Astrocyte (in vitro differentiated cells and primary cell): Measurements from ENCODE around the gene SMAGP. TPM values are rescaled to one million over a fixed set of nuclear protein-coding genes. Genes with fewer than 3 reads are reported as not detected.
"Not testable (repeated sequence)": the region's sequence is repeated elsewhere in the genome, so short reads cannot be mapped to it uniquely, and the experiment has no call there.

Experiments
- DNase-seq: peaks from one replicate; pipeline ENCODE4 v3.0.0-alpha.2; 2010; ENCODE audit warnings: low read depth
- FAIRE-seq: peaks from 2 replicates; lab custom pipeline; 2011; peaks lifted over from hg19 to GRCh38; lab: Jason Lieb, UNC
- H2AFZ ChIP-seq: 2 replicates; pipeline ENCODE4 v1.6.0; 2012; ENCODE audit warnings: low read depth, low read length, inconsistent platforms
- H3K27ac ChIP-seq: 2 replicates; pipeline ENCODE4 v1.5.1; 2011; ENCODE audit warnings: low read depth, low read length, inconsistent platforms
- H3K27me3 ChIP-seq: 2 replicates; pipeline ENCODE4 v1.6.0; 2011; ENCODE audit warnings: low read length, inconsistent platforms; ENCODE audit not compliant: insufficient read depth
- H3K36me3 ChIP-seq: 2 replicates; pipeline ENCODE4 v1.5.1; 2011; ENCODE audit warnings: low read length, inconsistent platforms; ENCODE audit not compliant: insufficient read depth
- H3K4me1 ChIP-seq: 2 replicates; pipeline ENCODE4 v1.5.1; 2011; ENCODE audit warnings: low read length, inconsistent platforms; ENCODE audit not compliant: insufficient read depth
- H3K4me2 ChIP-seq: 2 replicates; pipeline ENCODE4 v1.6.0; 2012; ENCODE audit warnings: low read length, inconsistent platforms
- H3K4me3 ChIP-seq: 2 replicates; pipeline ENCODE4 v1.5.1; 2011; ENCODE audit warnings: low read depth, mild to moderate bottlenecking, low read length, inconsistent platforms; ENCODE audit not compliant: insufficient read depth
- H3K79me2 ChIP-seq: 2 replicates; pipeline ENCODE4 v1.6.0; 2012; ENCODE audit warnings: mild to moderate bottlenecking, low read length, inconsistent platforms; ENCODE audit not compliant: insufficient read depth
- H3K9ac ChIP-seq: 2 replicates; pipeline ENCODE4 v1.6.0; 2012; ENCODE audit warnings: mild to moderate bottlenecking, low read length, inconsistent platforms
- H3K9me3 ChIP-seq: 2 replicates; pipeline ENCODE4 v1.5.1; 2012; ENCODE audit warnings: low read depth, mild to moderate bottlenecking, low read length, inconsistent platforms; ENCODE audit not compliant: insufficient read depth
- H4K20me1 ChIP-seq: 2 replicates; pipeline ENCODE4 v1.6.0; 2012; ENCODE audit warnings: low read length, inconsistent platforms; ENCODE audit not compliant: insufficient read depth
- H3K27ac Mint-ChIP-seq: one replicate; pipeline ENCODE4 v1.8.0; 2021; ENCODE audit warnings: mild to moderate bottlenecking, mixed read lengths; ENCODE audit not compliant: unreplicated experiment
- H3K27me3 Mint-ChIP-seq: one replicate; pipeline ENCODE4 v1.8.0; 2021; ENCODE audit warnings: low read depth, mixed read lengths; ENCODE audit not compliant: unreplicated experiment
- H3K36me3 Mint-ChIP-seq: one replicate; pipeline ENCODE4 v1.8.0; 2021; ENCODE audit warnings: low read depth, mixed read lengths; ENCODE audit not compliant: unreplicated experiment
- H3K4me1 Mint-ChIP-seq: one replicate; pipeline ENCODE4 v1.8.0; 2021; ENCODE audit warnings: low read depth, mixed read lengths; ENCODE audit not compliant: unreplicated experiment
- H3K4me3 Mint-ChIP-seq: one replicate; pipeline ENCODE4 v1.8.0; 2021; ENCODE audit warnings: mild to moderate bottlenecking, moderate library complexity, mixed read lengths; ENCODE audit not compliant: unreplicated experiment
- H3K9me3 Mint-ChIP-seq: one replicate; pipeline ENCODE4 v1.8.0; 2021; ENCODE audit warnings: mild to moderate bottlenecking, mixed read lengths; ENCODE audit not compliant: unreplicated experiment
- CTCF ChIP-seq: IDR thresholded peaks from 2 replicates; pipeline ENCODE4 v1.5.1; 2011; ENCODE audit warnings: low read depth, mild to moderate bottlenecking, inconsistent platforms, low read length, moderate library complexity; ENCODE audit not compliant: insufficient read depth
- EZH2 ChIP-seq: IDR thresholded peaks from 2 replicates; pipeline ENCODE4 v1.6.1; 2012; ENCODE audit warnings: mild to moderate bottlenecking, low read length, inconsistent platforms; ENCODE audit not compliant: insufficient read depth
- total RNA-seq: library from RNA; stranded (reverse); gene quantifications from 2 replicates; pipeline ENCODE4 v1.2.1, GENCODE V29; 2021

Gene SMAGP
- total RNA-seq, 1 donor from 2014 or later: 3.6 TPM

- Histone ChIP-seq H4K20me1 (no peaks in the 10 kb centered on the region), H3K36me3 (no peaks in the 10 kb centered on the region), H3K4me3 (no peak overlapping the region), H3K27ac (no peak overlapping the region), H3K27me3 (no peaks in the 10 kb centered on the region), H3K4me1 (no peaks in the 10 kb centered on the region), H3K4me2 (no peak overlapping the region), H3K79me2 (no peaks in the 10 kb centered on the region), H3K9ac (no peak overlapping the region), H2AFZ (no peak overlapping the region), H3K9me3 (no peaks in the 10 kb centered on the region)
- Mint-ChIP-seq H3K36me3 (no peaks in the 10 kb centered on the region), H3K4me3 (no peak overlapping the region), H3K4me1 (peaks cover 5% of the 10 kb centered on the region), H3K9me3 (no peaks in the 10 kb centered on the region), H3K27ac (no peak overlapping the region), H3K27me3 (peaks cover 3% of the 10 kb centered on the region)
- DNase-seq: no peak
- no peak for FAIRE-seq
- no peak for TF ChIP-seq CTCF
- no peak for TF ChIP-seq EZH2
Measured at GRCh38 chr12:51285843-51286242, 15.6 kb upstream of the SMAGP start.

GRCh38 chr12:51281202-51281924 is 11.1 kb upstream of the SMAGP start:
- TF ChIP-seq EZH2 (no peak), CTCF (no peak)
- H2AFZ ChIP-seq: no peak overlapping the region
- peak overlapping the region; percentile 6 for H3K4me2 ChIP-seq
- no peak for FAIRE-seq
- Mint-ChIP-seq H3K4me1 (peaks cover 5% of the 10 kb centered on the region), H3K4me3 (no peak overlapping the region), H3K27me3 (peaks cover 3% of the 10 kb centered on the region), H3K9me3 (no peaks in the 10 kb centered on the region), H3K36me3 (no peaks in the 10 kb centered on the region), H3K27ac (peak overlapping the region; percentile 83)
- no peaks in the 10 kb centered on the region for H3K36me3 ChIP-seq
- H3K4me3 ChIP-seq: no peak overlapping the region
- DNase-seq: peak; percentile 45
- no peaks in the 10 kb centered on the region for H3K79me2 ChIP-seq
- no peaks in the 10 kb centered on the region for H3K27me3 ChIP-seq
- no peaks in the 10 kb centered on the region for H3K4me1 ChIP-seq
- H3K9me3 ChIP-seq: no peaks in the 10 kb centered on the region
- H3K27ac ChIP-seq: no peak overlapping the region
- H4K20me1 ChIP-seq: no peaks in the 10 kb centered on the region
- H3K9ac ChIP-seq: no peak overlapping the region

- H3K27me3 Mint-ChIP-seq: peaks cover 7% of the 10 kb centered on the region
- peaks cover 5% of the 10 kb centered on the region for H3K4me1 Mint-ChIP-seq
- H3K27ac ChIP-seq: no peak overlapping the region
- no peak for FAIRE-seq
- H3K4me2 ChIP-seq: no peak overlapping the region
- H3K9me3 Mint-ChIP-seq: no peaks in the 10 kb centered on the region
- H3K27me3 ChIP-seq: no peaks in the 10 kb centered on the region
- H3K36me3 ChIP-seq: no peaks in the 10 kb centered on the region
- H3K9ac ChIP-seq: no peak overlapping the region
- peaks cover 10% of the 10 kb centered on the region for H3K4me1 ChIP-seq
- H4K20me1 ChIP-seq: no peaks in the 10 kb centered on the region
- H3K4me3 Mint-ChIP-seq: no peak overlapping the region
- no peak overlapping the region for H3K4me3 ChIP-seq
- DNase-seq: no peak
- H3K79me2 ChIP-seq: no peaks in the 10 kb centered on the region
- no peaks in the 10 kb centered on the region for H3K36me3 Mint-ChIP-seq
- TF ChIP-seq CTCF (no peak), EZH2 (no peak)
- H3K27ac Mint-ChIP-seq: no peak overlapping the region
- H2AFZ ChIP-seq: no peak overlapping the region
- H3K9me3 ChIP-seq: no peaks in the 10 kb centered on the region
Measured at GRCh38 chr12:51275088-51275487, 4.9 kb upstream of the SMAGP start.

GRCh38 chr12:51272810-51273209 is 2.6 kb upstream of the SMAGP start:
- H3K4me3 Mint-ChIP-seq, H3K27me3 Mint-ChIP-seq: not testable (repeated sequence)

More at GRCh38 chr12:51272810-51273209, 2.6 kb upstream of the SMAGP start:
- H4K20me1 ChIP-seq, H3K36me3 ChIP-seq, H2AFZ ChIP-seq, H3K4me3 ChIP-seq, H3K27ac ChIP-seq, H3K9me3 ChIP-seq, H3K4me2 ChIP-seq, H3K36me3 Mint-ChIP-seq, H3K4me1 Mint-ChIP-seq, DNase-seq, H3K27ac Mint-ChIP-seq, H3K9me3 Mint-ChIP-seq, H3K9ac ChIP-seq, FAIRE-seq, H3K27me3 ChIP-seq: not testable (repeated sequence)
- peaks cover 18% of the 10 kb centered on the region for H3K79me2 ChIP-seq
- H3K4me1 ChIP-seq: peaks cover 20% of the 10 kb centered on the region
